ENCODE data around the gene UPK3BL2.
"Not testable (repeated sequence)": the region's sequence is repeated elsewhere in the genome, so short reads cannot be mapped to it uniquely, and the experiment has no call there.

UPK3BL2 gene

DNA sequence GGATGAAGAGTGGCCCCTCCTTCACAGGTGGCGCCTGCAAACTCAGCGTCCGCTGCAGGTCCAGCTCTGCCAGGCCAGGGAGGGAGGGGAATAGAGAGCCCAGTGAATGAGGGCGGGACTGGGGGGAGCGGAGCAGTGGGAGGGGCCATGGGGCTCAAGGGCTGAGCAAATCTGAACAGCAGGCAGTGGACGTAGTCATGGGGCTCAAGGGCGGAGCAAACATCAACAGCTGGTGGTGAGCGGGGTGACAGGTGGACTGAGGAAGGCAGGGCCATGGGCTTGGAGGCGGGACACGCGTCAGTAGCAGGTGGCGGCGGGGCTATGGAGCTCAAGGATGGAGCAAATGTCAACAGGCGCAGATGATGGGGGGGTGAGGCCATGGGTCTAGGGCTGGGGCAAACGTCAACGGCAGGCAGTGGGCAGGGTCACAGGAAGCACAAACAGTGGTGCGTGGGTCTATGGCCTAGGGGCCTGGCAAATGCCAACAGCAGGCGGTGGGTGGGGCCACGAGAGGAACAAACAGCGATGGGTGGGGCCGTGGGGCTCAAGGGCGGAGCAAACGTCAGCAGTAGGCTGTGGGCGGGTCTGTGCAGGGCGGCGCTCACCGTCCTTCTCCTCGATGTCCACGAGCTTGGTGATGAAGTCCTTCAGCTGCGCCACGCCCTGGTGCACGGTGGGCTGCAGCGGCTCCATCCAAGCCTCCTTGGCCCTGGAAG is 50.1 kb downstream of the UPK3BL2 start:
- not testable (repeated sequence) for DNase-seq (ENCODE audit: low read depth)

DNA sequence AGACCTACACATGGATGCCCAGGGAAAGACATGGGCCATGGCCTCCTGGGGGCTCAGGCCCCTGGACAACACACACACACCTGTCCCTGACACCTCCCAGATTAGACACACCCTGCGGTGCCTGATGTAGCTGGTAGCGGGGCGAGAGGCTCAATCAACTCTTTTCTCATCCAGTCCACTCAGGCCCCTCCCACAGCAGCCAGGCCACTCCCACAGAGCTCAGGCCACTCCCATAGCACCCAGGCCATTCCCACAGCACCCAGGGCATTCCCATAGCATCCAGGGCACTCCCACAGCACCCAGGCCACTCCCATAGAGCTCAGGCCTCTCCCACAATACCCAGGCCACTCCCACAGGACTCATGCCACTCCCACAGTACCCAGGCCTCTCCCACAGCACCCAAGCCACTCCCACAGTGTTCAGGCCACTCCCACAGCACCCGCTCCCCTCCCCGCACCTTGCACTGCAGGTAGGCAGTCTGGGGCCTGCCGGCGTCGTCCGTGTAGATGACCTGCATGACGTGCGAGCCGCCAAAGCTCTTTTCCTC is 52.9 kb downstream of the UPK3BL2 start:
- DNase-seq (ENCODE audit: low read depth) = peak; percentile 51

All from activated T-cell treated with anti-CD3 and anti-CD28 coated beads for 24 hours (primary cell).